DMS114 treated with DMSO at 0.1 percent for 48 hours (cell line): ENCODE results near the gene BRD4.

Experiments
- DNase-seq: peaks from one replicate; lab custom pipeline; 2025; ENCODE audit not compliant: unreplicated experiment; lab: John Stamatoyannopoulos, UW

Gene BRD4

DNA sequence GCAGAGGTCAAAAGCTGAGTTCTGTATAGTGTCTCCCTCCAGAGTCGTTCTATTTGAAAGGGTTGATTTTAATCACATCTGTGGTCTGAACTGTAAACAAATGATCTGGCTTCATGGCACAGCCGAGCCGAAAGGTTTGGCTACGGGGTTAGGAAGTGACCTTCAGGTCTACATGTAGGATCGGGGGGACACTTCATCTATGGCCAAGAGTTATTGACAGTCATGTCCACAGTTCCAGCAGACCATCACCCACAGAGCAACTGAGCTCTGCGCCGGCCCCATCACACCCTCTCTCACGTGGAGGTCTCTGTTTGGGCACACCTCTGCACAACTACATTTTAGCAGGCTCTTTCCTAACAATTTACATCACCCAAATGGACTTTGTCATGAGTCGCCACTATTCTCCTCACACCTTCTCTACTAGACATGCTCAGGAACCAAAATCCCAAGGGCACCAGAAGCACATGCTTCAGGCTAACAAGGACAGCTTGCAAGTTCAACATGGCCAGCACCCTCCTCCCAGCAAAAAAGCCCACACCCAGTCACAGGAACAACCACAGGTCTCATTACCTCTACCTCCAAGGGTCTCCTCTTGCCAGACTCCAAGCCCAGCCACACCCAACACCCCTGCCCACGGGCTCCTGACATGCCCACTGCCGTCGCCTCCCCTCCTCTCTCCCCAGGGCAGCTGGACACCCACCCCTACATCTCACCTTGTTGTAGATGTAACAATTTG, 64.0 kb downstream of the BRD4 start:
- no peak for DNase-seq

- no peak for DNase-seq
Measured at GRCh38 chr19:15266683-15267082, 65.7 kb downstream of the BRD4 start.

- DNase-seq: no peak
Measured at GRCh38 chr19:15265850-15266248, 66.5 kb downstream of the BRD4 start.

GRCh38 chr19:15265214-15265849, 67.0 kb downstream of the BRD4 start:
- no peak for DNase-seq

GRCh38 chr19:15264933-15265206, 67.5 kb downstream of the BRD4 start:
- DNase-seq: no peak

DNA sequence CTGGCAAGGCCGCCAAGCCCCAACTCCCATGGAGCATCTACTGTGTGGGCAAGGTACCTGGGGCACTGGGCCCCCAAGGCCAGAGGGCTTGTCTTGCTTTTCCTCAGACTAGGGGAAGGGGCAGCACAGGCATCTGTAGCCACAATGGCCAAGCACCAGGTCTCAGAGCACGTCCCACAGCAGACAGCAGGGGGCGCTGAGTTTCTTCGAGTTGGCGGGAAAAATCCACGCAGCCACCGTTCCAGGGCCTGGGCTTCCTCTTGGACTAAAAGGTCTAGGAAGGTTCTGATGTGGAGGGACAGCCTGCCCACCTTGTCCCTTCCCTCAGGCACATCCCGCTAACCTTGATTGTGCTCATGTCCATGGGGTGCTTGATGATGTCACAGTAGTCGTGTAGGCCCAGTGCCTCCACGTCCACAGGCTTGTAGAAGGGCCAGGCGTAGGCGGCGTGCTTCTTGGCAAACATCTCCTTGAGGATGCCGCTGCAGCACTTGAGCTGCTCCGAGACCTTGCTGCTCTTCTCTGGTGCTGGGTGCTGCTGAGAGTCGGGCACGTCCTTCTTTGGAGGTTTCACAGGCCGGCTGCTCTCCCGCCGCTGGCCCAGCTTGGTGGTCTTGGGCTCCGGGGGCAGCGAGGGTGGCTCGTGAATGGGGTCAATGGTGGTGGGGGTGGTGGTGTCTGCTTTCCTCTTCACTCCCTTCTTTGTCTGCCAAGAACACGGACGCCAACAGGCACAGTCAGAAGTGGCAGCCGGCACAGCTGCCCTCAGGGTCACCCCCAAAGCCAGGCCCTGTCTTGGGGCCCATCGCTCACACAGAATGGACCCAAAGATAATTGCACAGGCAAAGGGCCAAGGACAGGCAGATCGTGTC, 68.0 kb downstream of the BRD4 start:
- DNase-seq: peak; percentile 28

DNA sequence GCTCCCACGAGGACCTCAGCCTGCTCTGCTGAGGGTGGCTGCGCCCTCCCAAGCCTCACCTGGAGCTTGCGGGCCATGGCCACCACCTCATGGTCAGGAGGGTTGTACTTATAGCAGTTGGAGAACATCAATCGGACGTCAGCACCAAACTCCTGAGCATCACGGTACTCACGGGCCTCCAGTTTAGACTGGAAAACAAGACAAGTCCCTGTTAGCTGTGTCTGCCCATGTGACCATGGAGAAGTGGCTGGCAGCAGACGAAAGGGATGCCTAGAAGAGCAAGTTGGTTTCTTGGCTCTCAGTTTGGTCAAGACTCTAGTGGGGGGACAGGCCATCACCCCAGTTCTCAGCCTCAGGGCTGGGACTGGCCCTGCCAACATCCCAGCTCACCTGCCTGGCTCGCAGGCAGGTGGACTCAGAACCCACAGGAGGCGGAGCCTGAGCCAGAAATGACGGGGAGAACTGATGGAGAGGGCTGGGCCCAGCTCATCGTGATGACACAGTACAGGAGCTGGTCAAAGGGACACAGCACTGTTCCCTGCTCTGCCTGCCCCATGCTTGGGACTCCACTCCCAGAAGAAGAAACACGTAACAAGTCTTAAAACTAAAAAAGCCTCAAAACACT, 68.9 kb downstream of the BRD4 start:
- no peak for DNase-seq

DNA sequence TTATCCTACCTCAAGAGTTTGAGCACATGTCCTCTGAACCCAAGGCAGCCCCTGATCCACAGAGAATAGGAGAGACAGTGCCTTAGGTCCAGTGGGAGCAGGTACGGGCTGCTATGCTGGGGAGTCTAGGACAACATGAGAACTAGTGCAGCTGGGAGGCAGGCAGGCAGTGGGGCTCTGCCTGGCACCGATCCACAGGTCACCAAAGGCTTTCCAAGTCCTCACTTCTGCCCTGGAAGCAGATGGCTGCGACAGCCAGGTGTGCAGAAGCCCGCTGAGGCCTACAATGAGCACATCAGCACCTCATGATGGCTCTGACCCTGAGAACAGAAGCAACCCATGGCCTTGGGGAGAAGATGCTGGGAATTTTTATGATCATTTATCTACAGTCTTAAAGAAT, 70.3 kb downstream of the BRD4 start:
- DNase-seq: no peak

DNA sequence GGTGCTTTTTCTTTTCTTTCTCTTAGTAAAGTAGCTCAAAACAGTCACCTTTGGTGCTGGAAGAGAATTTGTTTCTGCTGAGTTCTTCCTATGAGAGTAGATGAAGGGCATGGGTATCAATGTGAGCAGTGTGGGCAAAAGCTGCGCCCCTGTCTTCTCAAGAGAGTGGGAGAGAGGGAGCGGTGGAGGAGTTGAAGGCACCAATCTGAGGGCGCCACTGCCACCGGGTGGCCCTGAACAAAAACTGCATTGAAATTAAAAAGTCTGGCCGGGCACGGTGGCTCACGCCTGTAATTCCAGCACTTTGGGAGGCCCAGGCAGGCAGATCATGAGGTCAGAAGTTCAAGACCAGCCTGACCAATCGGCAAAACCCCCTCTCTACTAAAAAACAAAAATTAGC, 71.4 kb downstream of the BRD4 start:
- peak; percentile 47 for DNase-seq

GRCh38 chr19:15259907-15260306, 72.4 kb downstream of the BRD4 start:
- no peak for DNase-seq

DNA sequence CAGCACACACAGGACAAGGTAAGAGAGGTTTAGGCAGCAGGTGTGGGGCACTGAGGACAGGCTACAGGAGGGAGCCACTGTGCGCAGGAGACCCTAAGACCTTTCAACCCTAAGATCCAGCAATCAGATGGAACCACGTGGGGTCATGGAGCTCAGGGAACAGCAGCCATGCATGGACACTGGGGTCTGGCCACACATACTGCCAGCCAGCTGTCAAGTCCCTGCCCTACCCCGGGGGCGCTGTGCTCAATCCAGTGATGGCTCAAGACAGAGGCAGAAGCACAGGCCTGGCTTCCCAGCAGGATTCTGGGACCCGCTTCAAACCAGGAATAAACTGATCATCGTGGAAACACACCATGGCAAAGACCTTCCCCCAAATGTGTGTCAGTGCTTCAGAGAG, 74.6 kb downstream of the BRD4 start:
- no peak for DNase-seq

GRCh38 chr19:15256708-15257331, 75.5 kb downstream of the BRD4 start:
- DNase-seq: no peak

DNA sequence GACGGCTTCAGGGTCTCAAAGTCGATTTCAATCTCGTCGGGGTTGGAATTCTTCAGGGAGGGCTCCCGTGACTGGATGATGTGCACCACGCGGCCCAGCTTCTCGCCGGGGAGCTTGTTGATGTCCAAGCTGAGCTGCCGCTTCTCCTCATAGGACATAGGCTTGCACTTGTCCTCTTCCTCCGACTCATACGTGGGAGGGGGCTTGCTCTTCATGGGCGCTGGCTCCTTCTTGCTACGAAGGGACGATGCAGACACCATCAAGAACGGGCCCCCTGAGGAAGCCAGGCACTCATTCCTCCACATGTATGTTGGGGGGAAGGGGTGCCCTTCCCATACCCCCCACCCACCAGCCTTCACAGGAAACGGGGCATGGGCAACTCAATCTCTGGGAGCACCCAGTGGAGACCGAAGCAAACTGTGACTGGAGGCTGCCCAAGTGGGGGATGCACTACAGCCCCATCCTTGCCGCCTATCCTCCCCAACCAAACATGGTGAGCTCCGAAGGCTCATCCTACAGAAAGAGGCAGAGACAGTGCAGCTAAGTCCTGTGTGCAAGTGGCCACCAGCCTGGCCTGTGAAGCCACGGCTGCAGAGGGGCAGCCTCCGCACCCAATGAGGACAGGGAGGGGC, 76.9 kb downstream of the BRD4 start:
- DNase-seq: no peak

- DNase-seq: no peak
Measured at GRCh38 chr19:15254547-15254946, 77.8 kb downstream of the BRD4 start.

DNA sequence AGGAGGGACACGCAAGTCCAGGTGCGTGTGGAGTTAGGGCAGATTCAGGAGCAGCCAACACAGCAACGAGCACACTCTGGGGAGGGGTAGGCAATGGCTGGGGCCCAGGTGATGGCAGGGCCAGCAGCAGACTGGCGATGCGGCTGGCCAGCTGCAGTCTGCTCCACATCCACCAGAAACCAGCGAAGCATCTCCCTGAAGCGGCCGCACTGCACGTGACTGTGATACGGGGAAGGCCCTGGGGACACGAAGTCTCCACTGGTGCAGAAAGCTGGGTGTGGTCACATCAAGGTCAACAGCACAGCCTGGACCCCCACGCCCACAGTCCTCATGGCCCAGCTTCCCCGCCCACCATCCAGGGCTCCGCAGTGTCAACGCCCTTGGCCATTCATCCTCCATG, 78.8 kb downstream of the BRD4 start:
- DNase-seq: no peak

DNA sequence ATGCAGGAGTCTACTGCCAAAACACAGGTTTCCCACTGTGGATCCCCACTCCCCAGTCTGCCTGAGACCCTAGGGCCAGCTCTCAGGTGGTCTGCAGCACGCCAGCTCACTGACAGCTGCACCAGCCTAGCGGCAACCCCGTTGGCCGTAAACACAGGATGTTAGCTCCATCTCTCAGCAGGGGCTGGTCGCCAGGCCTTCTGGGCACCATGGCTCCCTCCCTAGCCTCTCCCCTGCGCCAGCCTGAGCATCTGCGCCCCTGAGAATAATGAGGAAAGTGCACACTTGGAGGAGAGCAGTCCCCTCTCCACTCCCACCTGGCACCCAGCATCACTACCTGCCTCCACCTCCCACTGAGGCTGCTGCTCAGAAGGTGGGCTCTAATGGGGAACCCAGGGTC, 79.3 kb downstream of the BRD4 start:
- DNase-seq: no peak

DNA sequence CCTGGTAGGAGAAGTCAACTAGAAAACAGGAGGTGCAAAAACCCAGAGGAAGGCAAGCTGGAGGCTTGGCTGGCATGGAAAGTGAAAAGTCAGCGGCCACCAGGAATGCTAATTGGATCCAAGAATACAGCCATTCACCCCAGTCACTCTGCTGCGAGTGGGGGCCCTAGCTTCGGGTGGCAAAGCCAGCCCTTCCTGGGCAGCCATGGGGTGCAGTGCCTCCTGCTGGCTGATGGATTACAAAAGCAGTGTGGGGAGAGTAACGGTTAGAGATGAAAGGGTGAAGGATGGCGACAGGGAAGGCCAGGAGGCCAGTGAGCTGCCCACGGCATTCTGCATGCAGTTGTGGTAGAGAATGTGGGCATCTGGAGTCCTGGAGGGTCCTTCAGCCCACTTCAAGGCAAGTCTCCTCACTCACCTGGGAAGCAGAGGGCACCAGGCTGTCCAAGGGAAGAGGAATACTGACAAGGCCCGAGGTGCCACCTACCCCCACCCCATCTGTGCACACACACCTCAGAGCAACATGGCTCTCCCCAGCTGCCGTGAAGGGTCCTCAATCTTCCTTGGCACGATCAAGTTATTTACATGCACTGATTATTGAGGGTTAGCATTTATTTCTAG, 79.8 kb downstream of the BRD4 start:
- DNase-seq: no peak

DNA sequence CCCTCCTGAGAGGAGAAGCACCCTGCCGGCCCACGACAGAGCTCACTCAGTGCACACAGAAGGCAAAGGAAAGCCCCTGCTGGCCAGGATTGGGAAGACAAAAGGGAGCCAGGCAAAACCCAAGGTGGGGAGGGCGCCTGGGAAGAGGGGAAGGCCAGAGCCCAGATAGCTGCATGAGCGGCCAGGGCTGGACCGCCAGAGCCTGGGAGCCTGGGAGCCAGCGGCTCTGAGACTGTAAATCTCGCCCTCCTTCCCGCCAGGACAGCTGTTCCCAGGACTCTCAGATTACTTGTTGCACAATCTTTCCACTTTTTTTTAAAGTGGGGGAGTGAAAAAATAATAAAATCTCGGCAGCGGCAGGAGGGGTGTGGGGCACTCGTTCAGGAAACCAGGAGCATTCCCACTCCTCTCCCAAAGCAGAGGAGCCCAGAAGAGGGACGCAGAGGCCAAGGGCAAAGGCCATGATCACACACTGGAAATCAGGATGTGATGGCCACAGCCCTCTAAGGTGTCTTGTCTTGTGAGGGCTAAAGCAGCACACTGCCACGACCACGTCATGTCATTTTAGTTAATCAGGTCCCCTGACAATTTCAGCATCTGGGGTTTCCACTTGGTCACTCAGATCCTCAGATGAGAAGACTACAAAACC, 80.5 kb downstream of the BRD4 start:
- peak; percentile 48 for DNase-seq

- no peak for DNase-seq
Measured at GRCh38 chr19:15251010-15251748, 81.2 kb downstream of the BRD4 start.
